Panc1 (cell line): ENCODE data around the gene FKBP3. TPM values are rescaled to one million over a fixed set of nuclear protein-coding genes. Genes with fewer than 3 reads are reported as not detected.

Source experiments
- ATAC-seq: fragments of 200-7000 bp; cut with Tn5 transposase; 2 replicates; pipeline ENCODE4 v1.9.1; 2020; ENCODE audit warnings: mild to moderate bottlenecking, moderate library complexity
- BruUV-seq: library from RNA; stranded (reverse); fragments of 400-500 nt; replicated peaks from 2 replicates; lab custom pipeline; 2021; lab: Mats Ljungman, UMichigan
- CTCF ChIA-PET: fragments of 300-600 bp; sonication (Branson Sonifier 250); formaldehyde crosslinking; loops from one replicate; lab custom pipeline; 2022; ENCODE audit warnings: antibody characterized with exemption; lab: Charles Lee
- POLR2A ChIA-PET: fragments of 300-600 bp; sonication (Branson Sonifier 250); formaldehyde crosslinking; loops from one replicate; lab custom pipeline; 2022; ENCODE audit warnings: antibody characterized with exemption; lab: Charles Lee
- DNase-seq: peaks from one replicate; pipeline ENCODE4 v3.0.0-alpha.2; 2010; ENCODE audit warnings: low read depth, low spot score
- H3K27ac ChIP-seq: 2 replicates; pipeline ENCODE4 v1.5.1; 2011; ENCODE audit warnings: mild to moderate bottlenecking, low read length, inconsistent platforms
- H3K27me3 ChIP-seq: fragments of 200-500 bp; sonication (Bioruptor generic); 2 replicates; pipeline ENCODE4 v1.6.0; 2014; ENCODE audit warnings: low read length, inconsistent platforms; ENCODE audit not compliant: control insufficient read depth, insufficient read depth
- H3K36me3 ChIP-seq: fragments of 200-500 bp; sonication (Bioruptor generic); 2 replicates; pipeline ENCODE4 v1.5.1; 2014; ENCODE audit warnings: inconsistent platforms, mild to moderate bottlenecking, low read length, moderate library complexity; ENCODE audit not compliant: control insufficient read depth, insufficient read depth
- H3K4me1 ChIP-seq: 2 replicates; pipeline ENCODE4 v1.5.1; 2011; ENCODE audit warnings: inconsistent platforms, mild to moderate bottlenecking, low read length, moderate library complexity; ENCODE audit not compliant: control insufficient read depth, insufficient read depth
- H3K4me3 ChIP-seq, 2 experiments: 2 replicates each; pipeline ENCODE4 v1.5.1; 2011 to 2012; ENCODE audit warnings: low read depth in 2 of 2, low read length in 2 of 2, mild to moderate bottlenecking in 2 of 2, inconsistent platforms in 1 of 2, moderate library complexity in 1 of 2
- H3K9me3 ChIP-seq: fragments of 200-500 bp; sonication (Bioruptor generic); 2 replicates; pipeline ENCODE4 v1.5.1; 2014; ENCODE audit warnings: low read depth, mild to moderate bottlenecking, inconsistent platforms, low read length, moderate library complexity; ENCODE audit not compliant: control insufficient read depth, insufficient read depth
- CTCF ChIP-seq: fragments of 450-650 bp; IDR thresholded peaks from 2 replicates; pipeline ENCODE4 v1.5.1; 2017; ENCODE audit warnings: mild to moderate bottlenecking
- POLR2AphosphoS5 ChIP-seq: IDR thresholded peaks from 2 replicates; pipeline ENCODE4 v1.6.1; 2012; ENCODE audit warnings: mild to moderate bottlenecking, low read depth, low read length, moderate library complexity
- REST ChIP-seq, 2 experiments: IDR thresholded peaks; 2 replicates each; pipeline ENCODE4 v1.6.1; 2011 to 2012; ENCODE audit warnings: low read depth in 2 of 2, control low read depth in 1 of 2, low read length in 1 of 2, mild to moderate bottlenecking in 1 of 2, moderate library complexity in 1 of 2; ENCODE audit not compliant: insufficient read depth in 1 of 2
- SIN3A ChIP-seq: IDR thresholded peaks from 2 replicates; pipeline ENCODE4 v1.6.1; 2012; ENCODE audit warnings: low read depth, mild to moderate bottlenecking, low read length, moderate library complexity, borderline replicate concordance; ENCODE audit not compliant: insufficient read depth
- TCF7L2 ChIP-seq: IDR thresholded peaks from 2 replicates; pipeline ENCODE4 v1.6.1; 2011; ENCODE audit warnings: mild to moderate bottlenecking, low read depth, low read length, inconsistent platforms
- in situ Hi-C: cut with HindIII; loops from 2 replicates; pipeline ENCODE4 v1.10.0; 2016; ENCODE audit warnings: low sequenced_read_pairs, low pct_unique_long_range_greater_than_20kb
- intact Hi-C: fragments of 100-400 bp; cut with micrococcal nuclease; formaldehyde crosslinking; loops from one replicate; pipeline ENCODE4 v1.10.0; 2022; ENCODE audit not compliant: unreplicated experiment
- total RNA-seq: library from RNA; stranded (reverse); gene quantifications from one replicate; pipeline ENCODE4 v1.2.1, GENCODE V29; 2021; ENCODE audit not compliant: unreplicated experiment

The FKBP3 gene
- total RNA-seq, 1 experiment from 2014 or later = 47.4 TPM

GRCh38 chr14:45169906-45170305 is 35.6 kb upstream of the FKBP3 start:
- POLR2A ChIA-PET = no interaction called here
- peaks cover 2% of the 10 kb centered on the region; the same call in 1 of the 2 replicates for H3K36me3 ChIP-seq
- no peaks in the 10 kb centered on the region for H3K9me3 ChIP-seq
- no peaks in the 10 kb centered on the region for H3K27me3 ChIP-seq
- no TSS peak for BruUV-seq
- no peak overlapping the region for H3K27ac ChIP-seq
- no peak overlapping the region for H3K4me3 ChIP-seq
- H3K4me1 ChIP-seq = no peaks in the 10 kb centered on the region
- CTCF ChIA-PET = interaction anchor here (0.6 to 0.7 kb wide), 3 partner anchors 216 to 387 kb away, joined by 4 read pairs; no protein-coding TSS in a partner anchor
- no peak for TF ChIP-seq TCF7L2
- no peak for TF ChIP-seq REST (IDR thresholded peaks at IDR 0.05; ENCODE audit: insufficient read depth in 1 of 2, low read depth in 2 of 2, low read length in 1 of 2)
- TF ChIP-seq SIN3A = no peak
- TF ChIP-seq POLR2AphosphoS5 = no peak
- TF ChIP-seq CTCF = no peak
- ATAC-seq (no peak), DNase-seq (no peak)
- in situ Hi-C loops (no loop called here), intact Hi-C loops (no loop called here)

- Histone ChIP-seq H3K36me3 (no peaks in the 10 kb centered on the region; the same call in 1 of the 2 replicates), H3K27me3 (no peaks in the 10 kb centered on the region), H3K9me3 (no peaks in the 10 kb centered on the region), H3K4me3 (no peak overlapping the region), H3K27ac (no peak overlapping the region), H3K4me1 (no peaks in the 10 kb centered on the region)
- no peak for TF ChIP-seq POLR2AphosphoS5
- no peak for TF ChIP-seq REST (IDR thresholded peaks at IDR 0.05; ENCODE audit: insufficient read depth in 1 of 2, low read depth in 2 of 2, low read length in 1 of 2)
- TF ChIP-seq TCF7L2 = no peak
- TF ChIP-seq CTCF = no peak
- TF ChIP-seq SIN3A = no peak
- in situ Hi-C loops = no loop called here
- DNase-seq (no peak), ATAC-seq (no peak)
- ChIA-PET POLR2A (no interaction called here), CTCF (no interaction called here)
- intact Hi-C loops = no loop called here
- BruUV-seq = no TSS peak
Measured at GRCh38 chr14:45156067-45156466, 21.8 kb upstream of the FKBP3 start.
